PFSK-1 (cell line): ENCODE data around the gene CPVL.

ENCODE experiments used
- FOXP2 ChIP-seq: optimal IDR thresholded peaks from 2 replicates; pipeline ENCODE3; 2011; ENCODE audit warnings: borderline replicate concordance, control low read depth, inconsistent platforms; ENCODE audit not compliant: insufficient read depth; ENCODE audit errors: extremely low read length, extremely low read depth
- POLR2AphosphoS5 ChIP-seq: IDR thresholded peaks from 2 replicates; pipeline ENCODE4 v1.6.1; 2012; ENCODE audit warnings: low read depth, mild to moderate bottlenecking, control low read depth, low read length, moderate library complexity
- SIN3A ChIP-seq: IDR thresholded peaks from 2 replicates; pipeline ENCODE4 v1.6.1; 2012; ENCODE audit warnings: mild to moderate bottlenecking, low read length, moderate library complexity, borderline replicate concordance; ENCODE audit not compliant: insufficient read depth
- TAF1 ChIP-seq: IDR thresholded peaks from 2 replicates; pipeline ENCODE4 v1.6.1; 2012; ENCODE audit warnings: low read length, control low read depth, borderline replicate concordance; ENCODE audit not compliant: insufficient read depth
- TF ChIP-seq, protein P1 (sequence below), 2 experiments: IDR thresholded peaks; 2 replicates each; pipeline versions ENCODE4 v1.6.1 to v1.8.0; 2011 to 2012; ENCODE audit warnings: low read depth in 2 of 2, low read length in 2 of 2, control low read depth in 1 of 2, inconsistent platforms in 1 of 2, mild to moderate bottlenecking in 1 of 2, moderate library complexity in 1 of 2; ENCODE audit not compliant: insufficient read depth in 1 of 2

The CPVL gene

DNA sequence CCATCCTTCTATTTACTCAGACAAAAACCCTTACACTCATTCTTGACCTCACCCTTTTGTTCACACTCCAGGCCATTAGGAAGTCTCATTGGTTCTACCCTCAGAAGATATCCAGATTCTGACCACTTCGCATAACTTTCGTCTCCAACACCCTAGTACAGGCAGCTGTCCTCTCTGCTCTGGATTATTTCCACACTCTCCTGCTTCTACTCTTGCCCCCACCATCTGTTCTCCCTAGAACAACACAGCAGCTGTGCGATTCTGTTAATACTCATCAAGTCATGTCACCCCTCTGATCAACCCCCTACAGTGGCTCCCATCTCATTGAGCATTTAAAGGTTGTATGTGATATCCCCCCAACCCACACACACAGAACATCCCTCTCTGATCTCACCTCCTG, 172.7 kb downstream of the CPVL start:
- TF ChIP-seq, protein P1, sequence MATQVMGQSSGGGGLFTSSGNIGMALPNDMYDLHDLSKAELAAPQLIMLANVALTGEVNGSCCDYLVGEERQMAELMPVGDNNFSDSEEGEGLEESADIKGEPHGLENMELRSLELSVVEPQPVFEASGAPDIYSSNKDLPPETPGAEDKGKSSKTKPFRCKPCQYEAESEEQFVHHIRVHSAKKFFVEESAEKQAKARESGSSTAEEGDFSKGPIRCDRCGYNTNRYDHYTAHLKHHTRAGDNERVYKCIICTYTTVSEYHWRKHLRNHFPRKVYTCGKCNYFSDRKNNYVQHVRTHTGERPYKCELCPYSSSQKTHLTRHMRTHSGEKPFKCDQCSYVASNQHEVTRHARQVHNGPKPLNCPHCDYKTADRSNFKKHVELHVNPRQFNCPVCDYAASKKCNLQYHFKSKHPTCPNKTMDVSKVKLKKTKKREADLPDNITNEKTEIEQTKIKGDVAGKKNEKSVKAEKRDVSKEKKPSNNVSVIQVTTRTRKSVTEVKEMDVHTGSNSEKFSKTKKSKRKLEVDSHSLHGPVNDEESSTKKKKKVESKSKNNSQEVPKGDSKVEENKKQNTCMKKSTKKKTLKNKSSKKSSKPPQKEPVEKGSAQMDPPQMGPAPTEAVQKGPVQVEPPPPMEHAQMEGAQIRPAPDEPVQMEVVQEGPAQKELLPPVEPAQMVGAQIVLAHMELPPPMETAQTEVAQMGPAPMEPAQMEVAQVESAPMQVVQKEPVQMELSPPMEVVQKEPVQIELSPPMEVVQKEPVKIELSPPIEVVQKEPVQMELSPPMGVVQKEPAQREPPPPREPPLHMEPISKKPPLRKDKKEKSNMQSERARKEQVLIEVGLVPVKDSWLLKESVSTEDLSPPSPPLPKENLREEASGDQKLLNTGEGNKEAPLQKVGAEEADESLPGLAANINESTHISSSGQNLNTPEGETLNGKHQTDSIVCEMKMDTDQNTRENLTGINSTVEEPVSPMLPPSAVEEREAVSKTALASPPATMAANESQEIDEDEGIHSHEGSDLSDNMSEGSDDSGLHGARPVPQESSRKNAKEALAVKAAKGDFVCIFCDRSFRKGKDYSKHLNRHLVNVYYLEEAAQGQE (IDR thresholded peaks at IDR 0.05; ENCODE audit: insufficient read depth in 1 of 2, low read depth in 2 of 2, low read length in 2 of 2), result no peak
- no peak for TF ChIP-seq POLR2AphosphoS5
- TF ChIP-seq TAF1, result no peak
- no peak for TF ChIP-seq FOXP2
- TF ChIP-seq SIN3A, result no peak

DNA sequence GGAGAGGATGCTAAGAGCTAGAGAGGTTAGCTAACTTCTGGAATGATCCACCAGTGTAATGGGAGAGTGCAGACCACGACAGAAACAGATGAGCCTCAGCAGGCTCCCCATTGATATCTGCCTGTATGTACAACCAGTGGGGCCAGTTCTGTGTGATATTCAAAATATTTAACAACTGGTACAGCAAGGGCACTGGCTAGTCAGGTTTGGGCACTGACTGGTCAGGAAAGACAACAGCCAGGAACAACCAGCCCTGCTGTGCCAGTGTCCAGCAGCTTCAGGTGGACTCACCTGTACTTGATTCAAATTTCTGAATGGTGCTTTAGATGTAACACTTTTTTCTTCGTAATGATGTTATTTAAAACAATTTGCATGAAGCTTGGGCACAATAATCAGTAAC, 182.3 kb downstream of the CPVL start:
- TF ChIP-seq POLR2AphosphoS5, result no peak
- TF ChIP-seq, protein P1 (IDR thresholded peaks at IDR 0.05; ENCODE audit: insufficient read depth in 1 of 2, low read depth in 2 of 2, low read length in 2 of 2), result no peak

DNA sequence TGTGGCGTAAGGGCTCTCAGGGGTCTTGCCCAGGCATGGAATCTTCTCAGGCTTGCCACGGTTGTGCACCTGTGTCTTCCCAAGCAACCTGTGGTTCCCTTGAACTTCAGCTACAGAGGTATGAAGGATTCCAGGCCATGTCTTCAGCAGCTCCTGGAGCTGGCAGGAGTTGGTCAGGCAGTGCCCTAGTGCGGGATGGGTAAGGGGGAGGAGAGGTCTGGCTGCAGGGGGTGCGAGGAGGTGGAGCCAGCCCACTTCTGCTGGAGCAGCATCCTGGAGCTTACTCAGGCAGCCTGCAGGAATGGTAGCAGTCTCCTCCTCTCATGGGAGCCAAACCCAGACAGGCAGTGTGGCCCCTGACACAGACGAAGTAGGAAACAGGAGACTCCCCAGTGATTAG, 184.4 kb downstream of the CPVL start:
- no peak for TF ChIP-seq FOXP2
- no peak for TF ChIP-seq POLR2AphosphoS5
- TF ChIP-seq TAF1, result no peak
- TF ChIP-seq SIN3A, result no peak
- TF ChIP-seq, protein P1 (IDR thresholded peaks at IDR 0.05; ENCODE audit: insufficient read depth in 1 of 2, low read depth in 2 of 2, low read length in 2 of 2), result no peak

GRCh38 chr7:28960071-28960840, 186.1 kb downstream of the CPVL start:
- TF ChIP-seq FOXP2, result no peak
- TF ChIP-seq, protein P1 (IDR thresholded peaks at IDR 0.05; ENCODE audit: insufficient read depth in 1 of 2, low read depth in 2 of 2, low read length in 2 of 2), result no peak
- no peak for TF ChIP-seq POLR2AphosphoS5
- TF ChIP-seq TAF1, result no peak
- TF ChIP-seq SIN3A, result no peak

DNA sequence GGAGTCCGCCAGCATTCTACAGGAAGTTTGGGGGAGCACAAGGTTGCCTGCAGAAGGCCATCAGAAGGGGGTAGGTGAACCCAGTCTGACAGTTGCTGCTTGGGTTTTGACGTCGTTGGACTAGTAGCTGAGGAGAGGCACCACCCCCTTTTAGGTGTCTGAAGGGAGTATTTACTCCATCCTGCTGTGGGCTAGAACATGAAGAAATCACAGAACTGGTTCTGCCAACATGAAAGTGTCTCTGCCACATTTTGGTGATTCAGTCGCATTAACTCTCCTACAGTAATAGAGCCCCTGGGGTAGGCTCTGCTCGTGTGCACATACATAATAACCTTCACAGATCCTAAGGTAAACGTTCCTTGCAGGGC, 187.4 kb downstream of the CPVL start:
- no peak for TF ChIP-seq SIN3A
- no peak for TF ChIP-seq POLR2AphosphoS5
- TF ChIP-seq, protein P1 (IDR thresholded peaks at IDR 0.05; ENCODE audit: insufficient read depth in 1 of 2, low read depth in 2 of 2, low read length in 2 of 2), result no peak
- no peak for TF ChIP-seq FOXP2
- no peak for TF ChIP-seq TAF1
